ENCODE results near the gene RGS18.
"Not testable (repeated sequence)": the region's sequence is repeated elsewhere in the genome, so short reads cannot be mapped to it uniquely, and the experiment has no call there.

The RGS18 gene

GRCh38 chr1:192167011-192167410 is 8.7 kb downstream of the RGS18 start:
- no peak for DNase-seq (ENCODE audit: low spot score)

GRCh38 chr1:192167911-192168700 is 9.8 kb downstream of the RGS18 start:
- no peak for DNase-seq (ENCODE audit: low spot score)

DNA sequence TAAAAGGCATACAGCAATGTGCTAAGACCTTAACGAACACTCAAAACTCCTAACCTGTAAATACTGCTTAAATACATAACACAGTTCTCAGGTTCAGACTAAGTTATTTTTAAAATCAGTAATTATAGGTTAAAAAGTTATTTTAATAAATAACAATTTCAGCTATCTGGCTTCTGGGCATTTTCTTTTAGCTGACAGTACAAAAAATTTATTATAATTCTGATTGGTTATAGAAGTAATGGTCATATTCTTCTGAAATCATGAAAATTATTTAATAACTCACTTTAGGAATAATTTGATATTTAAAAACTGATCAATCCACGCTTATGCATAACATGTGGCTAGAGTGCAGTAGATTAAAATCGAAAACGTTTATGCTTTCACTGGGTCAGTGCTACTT is 10.7 kb downstream of the RGS18 start:
- no peak for DNase-seq (ENCODE audit: low spot score)

- DNase-seq (ENCODE audit: low spot score) = no peak
Observed at GRCh38 chr1:192170196-192170984, 12.1 kb downstream of the RGS18 start.

DNA sequence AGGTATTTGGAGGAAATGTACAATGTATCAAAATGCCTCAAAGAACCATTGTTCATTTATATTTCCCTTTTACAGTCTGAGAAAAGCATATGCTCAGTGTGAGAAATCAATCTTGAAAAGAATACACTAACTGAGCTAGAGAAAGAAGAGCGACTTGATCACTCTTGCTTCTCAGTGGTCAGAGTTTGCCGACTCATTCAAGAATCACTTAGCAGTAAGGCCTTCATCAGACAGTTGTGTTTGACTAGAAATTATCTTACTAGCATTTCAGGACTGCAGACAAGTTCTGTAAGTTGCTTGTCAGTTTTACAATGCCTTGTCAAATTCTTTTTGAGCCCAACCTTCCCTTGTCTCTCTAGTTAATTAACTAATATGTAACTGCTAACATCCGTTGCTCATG is 12.9 kb downstream of the RGS18 start:
- no peak for DNase-seq (ENCODE audit: low spot score)

- no peak for DNase-seq (ENCODE audit: low spot score)
Observed at GRCh38 chr1:192175971-192176370, 17.7 kb downstream of the RGS18 start.

GRCh38 chr1:192183788-192184187 is 25.5 kb downstream of the RGS18 start:
- DNase-seq (ENCODE audit: low spot score) = no peak

GRCh38 chr1:192186197-192186596 is 27.9 kb downstream of the RGS18 start:
- no peak for DNase-seq (ENCODE audit: low spot score)

- DNase-seq (ENCODE audit: low spot score) = no peak
Observed at GRCh38 chr1:192190066-192190465, 31.8 kb downstream of the RGS18 start.

DNA sequence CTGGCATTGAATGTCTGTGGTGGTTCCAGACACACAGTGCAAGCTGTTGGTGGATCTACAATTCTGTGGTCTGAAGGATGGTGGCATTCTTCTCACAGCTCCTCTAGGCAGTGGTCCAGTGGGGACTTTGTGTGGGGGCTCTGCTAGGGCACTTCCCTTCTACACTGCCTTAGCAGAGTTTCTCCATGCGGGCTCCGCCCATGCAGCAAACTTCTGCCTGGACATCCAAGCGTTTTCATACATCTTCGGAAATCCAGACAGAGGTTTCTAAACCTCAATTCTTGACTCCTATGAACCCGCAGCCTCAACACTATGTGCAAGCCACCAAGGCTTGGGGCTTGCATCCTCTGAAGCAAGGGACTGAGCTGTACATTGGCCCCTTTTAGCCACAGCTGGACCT is 43.0 kb downstream of the RGS18 start:
- DNase-seq (ENCODE audit: low spot score) = no peak

DNA sequence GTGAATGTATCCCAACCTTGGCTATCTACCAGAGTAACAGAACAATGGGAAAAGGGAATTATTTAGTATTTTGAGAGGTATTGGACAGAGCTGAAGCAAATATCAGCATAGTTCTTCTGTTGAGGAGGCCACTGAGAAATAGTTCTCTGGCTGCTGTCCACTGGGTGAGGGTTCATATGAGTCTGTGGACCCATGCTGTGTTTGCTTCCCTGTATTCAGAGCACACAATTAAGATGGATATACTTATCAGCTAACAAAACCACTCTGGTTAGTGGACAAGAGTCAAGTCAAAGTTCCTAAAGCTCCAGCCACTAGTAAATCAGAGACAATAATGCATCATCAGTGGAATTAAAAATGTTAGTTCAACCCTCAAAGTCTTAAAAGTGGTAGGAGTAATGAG is 66.1 kb downstream of the RGS18 start:
- no peak for DNase-seq (ENCODE audit: low spot score)

DNA sequence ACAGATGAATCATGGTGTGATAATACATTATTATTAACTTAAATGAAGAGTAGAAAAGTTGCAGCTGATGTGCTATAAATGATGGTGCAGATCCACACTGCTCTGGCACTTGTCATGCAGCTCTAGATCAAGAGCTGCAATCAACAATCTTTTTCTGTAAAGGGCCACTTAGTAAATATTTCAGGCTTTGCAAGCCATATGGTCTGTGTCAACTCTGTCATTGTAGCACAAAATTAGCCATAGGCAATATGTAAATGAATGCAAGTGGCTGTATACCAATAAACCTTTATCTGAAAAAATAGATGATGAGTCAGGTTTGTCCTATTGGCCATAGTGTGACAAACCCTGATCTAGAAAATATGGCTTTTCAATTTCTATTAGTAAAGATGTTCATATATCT is 66.6 kb downstream of the RGS18 start:
- DNase-seq (ENCODE audit: low spot score) = no peak

DNA sequence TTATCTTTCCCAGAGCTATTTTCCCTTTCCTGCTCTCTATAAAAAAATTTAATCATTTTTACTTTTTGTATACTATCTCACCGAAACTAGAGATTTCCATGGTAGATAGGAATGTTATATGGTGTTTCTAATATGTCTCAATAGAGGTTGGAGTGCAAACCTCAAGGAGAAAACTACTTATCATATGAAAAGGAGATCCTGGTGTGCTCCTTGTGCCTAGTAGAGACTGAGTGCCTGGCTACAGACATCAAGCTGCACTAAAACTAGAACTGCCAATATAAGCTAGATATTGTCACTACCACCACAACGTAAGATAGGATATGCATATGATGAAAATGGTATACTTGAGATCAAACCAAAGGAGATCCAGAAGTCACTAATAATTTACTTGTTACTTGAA is 67.0 kb downstream of the RGS18 start:
- no peak for DNase-seq (ENCODE audit: low spot score)

DNA sequence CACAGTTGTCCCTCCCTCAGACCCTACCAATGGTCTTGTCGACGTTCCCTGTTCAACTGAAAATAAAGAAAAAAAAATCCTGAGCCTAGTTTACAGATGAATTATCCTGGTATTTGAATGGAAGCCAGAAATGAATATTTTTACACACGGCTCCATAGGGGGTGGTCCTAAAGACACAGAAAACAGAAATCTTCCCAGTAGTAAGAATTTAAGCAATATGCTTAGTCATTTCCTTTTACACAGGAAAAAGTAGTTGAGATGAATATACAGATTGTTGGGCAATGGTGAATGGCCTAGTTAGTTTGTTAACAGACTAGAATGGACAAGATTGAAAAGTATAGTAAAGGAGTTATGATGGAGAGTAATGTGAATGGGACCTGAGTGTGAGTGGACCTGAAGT is 67.4 kb downstream of the RGS18 start:
- no peak for DNase-seq (ENCODE audit: low spot score)

GRCh38 chr1:192227330-192227729 is 69.1 kb downstream of the RGS18 start:
- DNase-seq (ENCODE audit: low spot score) = no peak

GRCh38 chr1:192227980-192228379 is 69.7 kb downstream of the RGS18 start:
- DNase-seq (ENCODE audit: low spot score) = not testable (repeated sequence)

DNA sequence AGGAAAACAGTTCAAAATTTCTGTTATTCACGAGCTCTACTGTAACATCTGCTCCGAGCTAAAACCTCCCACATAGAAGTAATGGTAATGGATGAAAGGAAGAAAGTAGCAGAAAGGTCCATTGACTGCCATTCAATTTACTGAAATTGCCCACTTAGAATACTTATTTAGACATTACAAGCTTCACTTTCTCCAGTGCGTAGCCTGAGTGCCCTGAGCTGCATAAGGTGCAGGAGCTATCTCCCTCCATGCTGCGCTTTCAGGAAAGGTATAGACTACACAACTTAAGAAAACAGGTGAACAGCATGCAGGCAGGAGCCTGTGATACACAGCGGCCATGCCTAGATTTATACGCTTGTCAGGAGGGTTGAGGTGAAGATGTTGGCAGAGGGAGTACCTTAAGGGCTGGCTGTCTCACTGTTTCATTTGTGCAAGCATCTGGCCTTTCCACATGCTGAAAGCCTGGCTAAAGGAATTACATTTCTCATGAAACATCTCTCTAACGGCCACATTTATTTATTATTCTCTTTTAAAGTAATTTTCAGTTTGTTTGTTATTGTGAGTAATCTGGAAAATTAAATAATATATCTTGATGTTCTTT is 74.7 kb downstream of the RGS18 start:
- DNase-seq (ENCODE audit: low spot score) = no peak

DNA sequence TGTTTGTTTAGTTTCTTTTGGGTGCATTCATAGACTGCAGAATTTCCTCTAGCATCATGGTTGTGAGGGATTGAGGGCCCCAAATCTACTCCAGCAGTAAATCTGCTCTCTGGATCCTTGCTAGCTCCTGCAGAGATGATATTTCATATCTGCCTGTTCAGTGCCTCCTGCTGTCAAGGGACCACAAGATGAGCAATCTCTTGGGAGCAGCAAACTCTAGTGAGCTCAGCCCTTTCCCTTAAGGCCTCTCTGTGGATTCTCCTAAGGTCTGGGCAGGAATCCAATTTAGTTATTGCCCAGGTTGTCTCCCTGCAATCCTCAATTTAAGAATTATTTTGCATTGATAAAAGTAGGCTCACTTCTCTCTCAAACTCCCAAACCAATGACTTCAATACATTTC is 76.9 kb downstream of the RGS18 start:
- DNase-seq (ENCODE audit: low spot score) = no peak
